Right atrium auricular region (tissue), 2 donors: Measurements from ENCODE around the gene GFAP. TPM values are rescaled to one million over a fixed set of nuclear protein-coding genes. Genes with fewer than 3 reads are reported as not detected.

ENCODE experiments used
- DNase-seq: peaks from one replicate; pipeline ENCODE4 v3.0.0-alpha.2; 2019; ENCODE audit warnings: low spot score
- H3K27ac ChIP-seq, 2 donors: fragments of 200-600 bp; sonication (generic); 1 replicate in 1 of 2; 2 replicates in 1 of 2; pipeline ENCODE4 v1.5.1; 2016 to 2019
- H3K27me3 ChIP-seq, 2 donors: fragments of 200-600 bp; sonication (generic); one replicate each; pipeline versions ENCODE4 v1.5.1 to v1.6.0; 2017 to 2019
- H3K36me3 ChIP-seq: fragments of 200-600 bp; sonication (generic); one replicate; pipeline ENCODE4 v1.5.1; 2016
- H3K4me1 ChIP-seq, 2 donors: fragments of 200-600 bp; sonication (generic); one replicate each; pipeline versions ENCODE4 v1.5.1 to v1.6.0; 2017 to 2019
- H3K4me3 ChIP-seq, 2 donors: fragments of 200-600 bp; sonication (generic); 1 replicate in 1 of 2; 2 replicates in 1 of 2; pipeline ENCODE4 v1.5.1; 2017 to 2019; ENCODE audit warnings: mild to moderate bottlenecking in 1 of 2, moderate library complexity in 1 of 2
- H3K9me3 ChIP-seq, 2 donors: fragments of 200-600 bp; sonication (generic); one replicate each; pipeline ENCODE4 v1.5.1; 2019
- CTCF ChIP-seq, 2 donors: fragments of 200-600 bp; sonication (generic); IDR thresholded peaks; one replicate each; pipeline ENCODE4 v1.5.1; 2019; ENCODE audit warnings: antibody characterized with exemption in 2 of 2
- total RNA-seq, 2 donors: library from RNA; depleted of rRNA; stranded (reverse); fragments of >200 nt; gene quantifications; one replicate each; pipeline ENCODE4 v1.1.0, GENCODE V29; 2016

The GFAP gene
- total RNA-seq, 2 donors from 2014 or later = 4.6 to 5.3 TPM

- no peak for DNase-seq
- TF ChIP-seq CTCF (IDR thresholded peaks at IDR 0.05) = no peak
- H3K36me3 ChIP-seq = peaks cover 61% of the 10 kb centered on the region
- H3K27ac ChIP-seq = no peak overlapping the region
- no peaks in the 10 kb centered on the region for H3K9me3 ChIP-seq
- peaks cover 0 to 12% of the 10 kb centered on the region in 2 donors for H3K4me1 ChIP-seq
- H3K4me3 ChIP-seq = no peak overlapping the region
- no peaks in the 10 kb centered on the region for H3K27me3 ChIP-seq
These were observed 38.2 kb downstream of the GFAP start for GRCh38 chr17:44877121-44877520.

- Histone ChIP-seq H3K9me3 (no peaks in the 10 kb centered on the region), H3K27me3 (no peaks in the 10 kb centered on the region), H3K4me3 (no peak overlapping the region), H3K27ac (no peak overlapping the region), H3K4me1 (peaks cover 0 to 12% of the 10 kb centered on the region in 2 donors), H3K36me3 (peaks cover 60% of the 10 kb centered on the region)
- DNase-seq = no peak
- TF ChIP-seq CTCF (IDR thresholded peaks at IDR 0.05) = no peak
These were observed 39.5 kb downstream of the GFAP start for GRCh38 chr17:44875761-44876160.

- H3K27me3 ChIP-seq = no peaks in the 10 kb centered on the region
- peaks cover 67% of the 10 kb centered on the region for H3K36me3 ChIP-seq
- TF ChIP-seq CTCF (IDR thresholded peaks at IDR 0.05) = no peak
- peak overlapping the region; percentile 58 to 84 for H3K27ac ChIP-seq
- peak; percentile 68 for DNase-seq
- H3K4me3 ChIP-seq = no peak overlapping the region
- H3K4me1 ChIP-seq = peaks cover 0 to 24% of the 10 kb centered on the region in 2 donors
- no peaks in the 10 kb centered on the region for H3K9me3 ChIP-seq
These were observed 43.0 kb downstream of the GFAP start for GRCh38 chr17:44872131-44872768.

GRCh38 chr17:44871556-44871955 is 43.7 kb downstream of the GFAP start:
- Histone ChIP-seq H3K4me1 (peaks cover 0 to 24% of the 10 kb centered on the region in 2 donors), H3K9me3 (no peaks in the 10 kb centered on the region), H3K27ac (peak overlapping the region; percentile 58 to 84), H3K36me3 (peaks cover 69% of the 10 kb centered on the region), H3K27me3 (no peaks in the 10 kb centered on the region), H3K4me3 (no peak overlapping the region)
- TF ChIP-seq CTCF (IDR thresholded peaks at IDR 0.05) = no peak
- DNase-seq = no peak

- H3K36me3 ChIP-seq = peaks cover 65% of the 10 kb centered on the region
- H3K27me3 ChIP-seq = no peaks in the 10 kb centered on the region
- no peak for TF ChIP-seq CTCF (IDR thresholded peaks at IDR 0.05)
- peak overlapping the region in 1 of 2 donors; percentile 74 for H3K27ac ChIP-seq
- no peaks in the 10 kb centered on the region for H3K9me3 ChIP-seq
- no peak overlapping the region for H3K4me3 ChIP-seq
- peaks cover 0 to 18% of the 10 kb centered on the region in 2 donors for H3K4me1 ChIP-seq
- DNase-seq = no peak
These were observed 47.5 kb downstream of the GFAP start for GRCh38 chr17:44867841-44868240.

GRCh38 chr17:44865931-44866330 is 49.4 kb downstream of the GFAP start:
- Histone ChIP-seq H3K9me3 (no peaks in the 10 kb centered on the region), H3K36me3 (peaks cover 70% of the 10 kb centered on the region), H3K27ac (no peak overlapping the region), H3K4me3 (no peak overlapping the region), H3K4me1 (peaks cover 0 to 12% of the 10 kb centered on the region in 2 donors), H3K27me3 (no peaks in the 10 kb centered on the region)
- no peak for TF ChIP-seq CTCF (IDR thresholded peaks at IDR 0.05)
- DNase-seq = no peak
